Dermis microvascular lymphatic vessel endothelial cell (primary cell): ENCODE data around the gene NDUFA7. TPM values are rescaled to one million over a fixed set of nuclear protein-coding genes. Genes with fewer than 3 reads are reported as not detected.
"Not testable (repeated sequence)": the region's sequence is repeated elsewhere in the genome, so short reads cannot be mapped to it uniquely, and the experiment has no call there.

Experiments used
- DNase-seq, 2 donors: peaks; one replicate each; pipeline versions ENCODE4 v3.0.0 to v3.0.0-alpha.2; 2010; ENCODE audit warnings: low read depth in 2 of 2
- total RNA-seq: library from RNA; depleted of rRNA; stranded (reverse); fragments of >200 nt; gene quantifications from 2 replicates; pipeline ENCODE4 v1.2.1, GENCODE V29; 2014

The NDUFA7 gene
- 21.0 and 39.7 TPM in 2 replicates for total RNA-seq

DNA sequence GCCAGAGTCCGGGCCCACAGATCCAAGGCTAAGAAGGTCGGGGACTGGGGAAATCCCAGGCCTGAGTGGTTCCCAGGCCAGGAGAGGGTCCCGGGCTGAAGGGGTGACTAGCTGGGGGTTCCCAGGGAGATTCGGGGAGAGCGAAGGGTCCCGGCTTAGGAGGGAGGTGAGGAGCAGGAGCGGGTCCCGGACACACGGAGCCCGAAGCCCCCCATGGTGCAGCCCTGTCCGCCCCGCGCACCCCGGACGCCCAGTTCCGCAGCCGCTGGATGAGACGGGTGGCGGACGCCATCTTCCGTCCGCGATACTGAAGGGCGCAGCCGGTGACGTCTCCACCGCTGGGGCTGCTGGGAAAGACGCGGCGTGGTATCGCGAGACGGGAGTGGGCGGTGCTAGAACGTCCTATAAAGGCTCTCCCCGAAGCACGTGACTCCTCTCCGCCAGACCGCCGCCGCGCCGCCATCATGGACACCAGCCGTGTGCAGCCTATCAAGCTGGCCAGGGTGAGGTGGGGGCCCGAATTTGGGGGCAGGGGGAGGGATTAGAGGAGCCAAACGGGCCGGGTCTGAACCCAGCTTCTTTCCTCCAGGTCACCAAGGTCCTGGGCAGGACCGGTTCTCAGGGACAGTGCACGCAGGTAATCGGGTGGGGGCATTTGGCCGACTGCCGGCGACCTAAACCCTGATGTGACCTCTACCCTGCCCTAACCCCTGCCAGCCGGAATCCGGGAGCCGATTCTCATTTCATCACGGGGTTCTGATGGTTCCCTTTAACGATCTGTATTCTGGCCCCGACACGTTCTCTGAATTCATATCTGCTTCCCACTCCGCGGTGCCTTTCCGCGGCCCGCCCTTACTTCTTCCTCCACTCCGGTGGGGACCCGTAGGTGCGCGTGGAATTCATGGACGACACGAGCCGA is at the start of gene NDUFA7, which contains the start of gene RPS28:
Gene NDUFA7, minus strand, starts transcription at position 309 of the 919 bp plus-strand sequence. Its CDS starts 17 bp downstream, at position 292.
Gene RPS28, plus strand, starts transcription at position 430 of the 919 bp plus-strand sequence. Its CDS starts 35 bp downstream, at position 465.
- DNase-seq, result peak; percentile 92 to 96

GRCh38 chr19:8370176-8371010 is 49.2 kb upstream of the NDUFA7 start:
- DNase-seq, result no peak

GRCh38 chr19:8367327-8368001 is 46.3 kb upstream of the NDUFA7 start:
- peak; percentile 73 to 96 for DNase-seq

DNA sequence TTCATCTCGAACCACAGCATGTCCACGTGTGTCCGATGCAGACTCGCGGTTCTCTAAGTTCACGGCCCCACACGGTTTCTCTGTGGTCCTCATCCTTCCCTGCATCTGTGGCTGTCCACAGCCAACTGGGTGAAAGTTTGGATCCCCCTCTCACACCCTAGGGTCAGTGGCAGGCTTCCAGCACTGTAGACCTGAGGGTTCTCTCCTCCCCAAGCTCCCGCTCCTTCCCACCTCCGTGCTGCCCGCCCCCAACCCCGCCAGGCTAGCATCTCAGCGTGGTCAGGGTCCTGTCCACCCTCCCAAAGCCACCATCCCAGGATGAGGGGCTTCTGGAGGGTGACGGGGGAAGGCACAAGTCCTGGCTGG is 45.8 kb upstream of the NDUFA7 start:
- DNase-seq, result peak in 1 of 2 donors; percentile 46

- no peak for DNase-seq
Observed at GRCh38 chr19:8366121-8366581, 45.0 kb upstream of the NDUFA7 start.

DNA sequence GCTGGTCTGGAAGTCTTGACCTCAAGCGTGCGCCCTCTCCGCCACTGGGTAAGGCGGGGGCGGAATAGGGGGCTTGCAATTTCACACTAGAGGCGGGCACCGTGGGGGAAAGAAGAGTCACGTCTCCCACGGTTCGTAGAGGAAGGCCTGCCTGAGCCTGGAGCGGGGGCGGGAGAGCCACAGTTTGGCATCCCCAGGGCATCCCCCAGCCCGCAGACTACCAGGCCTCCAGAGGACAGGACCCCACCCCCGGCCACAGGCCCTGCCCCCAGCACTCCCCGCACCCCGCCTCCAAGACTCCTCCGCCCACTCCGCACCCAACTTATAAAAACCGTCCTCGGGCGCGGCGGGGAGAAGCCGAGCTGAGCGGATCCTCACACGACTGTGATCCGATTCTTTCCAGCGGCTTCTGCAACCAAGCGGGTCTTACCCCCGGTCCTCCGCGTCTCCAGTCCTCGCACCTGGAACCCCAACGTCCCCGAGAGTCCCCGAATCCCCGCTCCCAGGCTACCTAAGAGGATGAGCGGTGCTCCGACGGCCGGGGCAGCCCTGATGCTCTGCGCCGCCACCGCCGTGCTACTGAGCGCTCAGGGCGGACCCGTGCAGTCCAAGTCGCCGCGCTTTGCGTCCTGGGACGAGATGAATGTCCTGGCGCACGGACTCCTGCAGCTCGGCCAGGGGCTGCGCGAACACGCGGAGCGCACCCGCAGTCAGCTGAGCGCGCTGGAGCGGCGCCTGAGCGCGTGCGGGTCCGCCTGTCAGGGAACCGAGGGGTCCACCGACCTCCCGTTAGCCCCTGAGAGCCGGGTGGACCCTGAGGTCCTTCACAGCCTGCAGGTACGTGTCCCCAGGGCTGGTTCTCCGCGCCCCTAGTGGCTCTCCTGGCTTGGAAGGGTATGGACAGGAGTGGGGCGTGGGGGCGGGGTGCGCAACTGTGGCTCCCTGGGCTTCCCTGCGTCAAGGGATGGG is 42.9 kb upstream of the NDUFA7 start, which contains the start of gene ANGPTL4:
Gene ANGPTL4, plus strand, starts transcription at position 353 of the 969 bp plus-strand sequence. Its CDS starts 167 bp downstream, at position 520.
- DNase-seq, result peak in 1 of 2 donors; percentile 69

GRCh38 chr19:8361921-8362793 is 41.0 kb upstream of the NDUFA7 start:
- peak; percentile 93 to 99 for DNase-seq

DNA sequence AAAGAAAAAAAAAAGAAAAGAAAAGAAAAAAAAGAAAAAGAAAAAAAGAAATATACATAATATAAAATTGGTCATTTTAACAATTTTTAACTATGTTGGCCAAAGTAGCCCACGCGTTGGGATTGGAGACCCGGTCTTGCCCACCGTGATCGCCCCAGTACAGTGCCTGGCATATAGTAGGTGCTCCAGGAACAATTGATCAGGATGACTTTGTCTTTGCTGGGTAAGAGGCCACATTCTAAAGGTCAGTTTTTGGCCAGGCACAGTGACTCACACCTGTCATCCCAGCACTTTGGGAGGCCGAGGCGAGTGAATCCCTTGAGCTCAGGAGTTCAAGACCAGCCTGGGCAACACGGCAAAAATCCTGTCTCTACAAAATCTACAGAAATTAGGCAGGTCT is 39.0 kb upstream of the NDUFA7 start:
- no peak for DNase-seq

DNA sequence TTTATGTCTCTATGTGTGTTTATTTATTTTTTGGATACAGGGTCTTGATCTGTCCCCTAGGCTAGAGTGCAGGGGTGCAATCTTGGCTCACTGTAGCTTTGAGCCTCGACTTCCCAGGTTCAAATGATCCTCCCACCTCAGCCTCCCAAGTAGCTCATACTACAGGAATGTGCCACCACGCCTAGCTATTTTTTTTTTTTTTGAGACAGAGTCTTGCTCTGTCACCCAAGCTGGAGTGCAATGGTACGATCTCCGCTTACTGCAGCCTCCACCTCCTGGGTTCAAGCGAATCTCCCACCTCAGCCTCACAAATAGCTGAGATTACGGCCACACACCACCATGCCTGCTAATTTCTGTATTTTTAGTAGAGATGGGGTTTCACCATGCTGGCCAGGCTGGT is 37.8 kb upstream of the NDUFA7 start:
- DNase-seq, result no peak

- peak in 1 of 2 donors; percentile 44 for DNase-seq
Observed at GRCh38 chr19:8357007-8357521, 35.9 kb upstream of the NDUFA7 start.

- peak in 1 of 2 donors; percentile 97 for DNase-seq
Observed at GRCh38 chr19:8355631-8356402, 34.6 kb upstream of the NDUFA7 start.

GRCh38 chr19:8352845-8353244 is 31.7 kb upstream of the NDUFA7 start:
- not testable (repeated sequence) for DNase-seq

GRCh38 chr19:8352134-8352827 is 31.1 kb upstream of the NDUFA7 start:
- no peak for DNase-seq

DNA sequence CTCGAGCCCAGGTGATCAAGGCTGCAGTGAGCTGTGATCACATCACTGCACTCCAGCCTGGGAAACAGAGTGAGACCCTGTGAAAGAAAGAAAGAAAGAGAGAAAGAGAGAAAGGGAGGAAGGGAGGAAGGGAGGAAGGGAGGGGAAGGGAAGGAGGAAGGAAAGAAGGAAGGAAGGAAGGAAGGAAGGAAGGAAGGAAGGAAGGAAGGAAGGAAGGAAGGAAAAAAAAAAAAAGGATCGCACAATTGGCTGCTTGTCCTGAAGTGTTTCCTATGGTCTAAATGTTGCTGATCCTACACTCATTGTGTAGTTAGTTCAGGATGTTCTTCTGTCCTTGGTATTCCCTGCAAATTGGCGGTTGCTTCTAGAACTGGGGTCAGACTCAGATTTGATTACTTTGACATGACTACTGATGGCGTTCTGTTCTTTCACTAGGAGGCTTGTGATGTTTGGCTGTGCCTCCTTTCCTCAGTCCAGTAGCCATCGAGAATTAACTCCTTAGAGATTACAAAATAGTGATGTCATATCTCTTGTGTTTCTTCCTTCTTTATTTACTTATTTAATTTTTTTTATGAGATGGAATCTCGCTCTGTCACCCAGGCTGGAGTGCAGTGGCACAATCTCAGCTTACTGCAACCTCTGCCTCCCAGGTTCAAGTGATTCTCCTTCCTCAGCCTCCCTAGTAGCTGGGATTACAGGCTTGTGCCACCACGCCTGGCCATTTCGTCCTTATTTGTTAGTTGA is 28.6 kb upstream of the NDUFA7 start:
- DNase-seq, result not testable (repeated sequence)

GRCh38 chr19:8343483-8343844 is 22.3 kb upstream of the NDUFA7 start:
- no peak for DNase-seq

GRCh38 chr19:8342684-8343482 is 21.7 kb upstream of the NDUFA7 start, which contains the start of gene KANK3:
TSS of gene KANK3 (minus strand) at chr19:8343262. CDS start at chr19:8337828, 5,434 bp downstream.
- DNase-seq, result peak; percentile 97 to 99
